Measurements from ENCODE around the gene FANCE. TPM values are rescaled to one million over a fixed set of nuclear protein-coding genes. Genes with fewer than 3 reads are reported as not detected.

FANCE gene
- total and polyA plus RNA-seq, 9 of the 15 experiments (the other 6 are each of a cell fraction or from before 2014, with no cell fraction given) = 5.7 to 30.2 (median 17.0) TPM

GRCh38 chr6:35468980-35469750, 17.0 kb downstream of the FANCE start (continued):
- TF ChIP-seq TSHZ1 (CRISPR knock-in tag; IDR thresholded peaks at IDR 0.05) (no peak), FOXK1 (CRISPR knock-in tag; IDR thresholded peaks at IDR 0.05; ENCODE audit: borderline replicate concordance) (no peak), CEBPG (CRISPR knock-in tag; IDR thresholded peaks at IDR 0.05) (no peak), CEBPG (tag; conservative IDR thresholded peaks at IDR 0.05 in 1 of 2, IDR thresholded peaks at IDR 0.05 in 1 of 2) (no peak), ZKSCAN8 (CRISPR knock-in tag; IDR thresholded peaks at IDR 0.05) (no peak), ZNF668 (CRISPR knock-in tag; IDR thresholded peaks at IDR 0.05) (no peak), ERF (CRISPR knock-in tag; IDR thresholded peaks at IDR 0.05) (no peak), ZNF184 (CRISPR knock-in tag; IDR thresholded peaks at IDR 0.05) (no peak), TOE1 (IDR thresholded peaks at IDR 0.05; ENCODE audit: borderline replicate concordance) (peak; percentile 44; the same call in 1 of the 2 replicates), TOE1 (CRISPR knock-in tag; IDR thresholded peaks at IDR 0.05; ENCODE audit: borderline replicate concordance, low read depth) (no peak), MBD2 (IDR thresholded peaks at IDR 0.05; ENCODE audit: borderline replicate concordance, low read depth) (no peak), MCM2 (IDR thresholded peaks at IDR 0.05; ENCODE audit: low read depth) (no peak), ZBTB12 (CRISPR knock-in tag; IDR thresholded peaks at IDR 0.05) (no peak), AFF4 (CRISPR knock-in tag; IDR thresholded peaks at IDR 0.05) (0 out of 2 replicates have a peak, but pooled peaks have one; percentile 7), ZBTB5 (IDR thresholded peaks at IDR 0.05) (no peak)
